Measurements from ENCODE around the gene TEN1.

GRCh38 chr17:76004750-76005262 lies 25.8 kb downstream of the TEN1 start:
- TF ChIP-seq CTCF (IDR thresholded peaks at IDR 0.05; ENCODE audit: low read length) (no peak), EZH2 (optimal IDR thresholded peaks at IDR 0.05; ENCODE audit: low read depth, low read length) (no peak)

Data from MM.1S (cell line).